Effector CD8-positive, alpha-beta T cell (primary cell): Measurements from ENCODE around the gene MCTS1.
"Not testable (repeated sequence)": the region's sequence is repeated elsewhere in the genome, so short reads cannot be mapped to it uniquely, and the experiment has no call there.

ENCODE experiments used
- DNase-seq: peaks from one replicate; lab custom pipeline; 2025; lab: John Stamatoyannopoulos, UW

The MCTS1 gene

DNA sequence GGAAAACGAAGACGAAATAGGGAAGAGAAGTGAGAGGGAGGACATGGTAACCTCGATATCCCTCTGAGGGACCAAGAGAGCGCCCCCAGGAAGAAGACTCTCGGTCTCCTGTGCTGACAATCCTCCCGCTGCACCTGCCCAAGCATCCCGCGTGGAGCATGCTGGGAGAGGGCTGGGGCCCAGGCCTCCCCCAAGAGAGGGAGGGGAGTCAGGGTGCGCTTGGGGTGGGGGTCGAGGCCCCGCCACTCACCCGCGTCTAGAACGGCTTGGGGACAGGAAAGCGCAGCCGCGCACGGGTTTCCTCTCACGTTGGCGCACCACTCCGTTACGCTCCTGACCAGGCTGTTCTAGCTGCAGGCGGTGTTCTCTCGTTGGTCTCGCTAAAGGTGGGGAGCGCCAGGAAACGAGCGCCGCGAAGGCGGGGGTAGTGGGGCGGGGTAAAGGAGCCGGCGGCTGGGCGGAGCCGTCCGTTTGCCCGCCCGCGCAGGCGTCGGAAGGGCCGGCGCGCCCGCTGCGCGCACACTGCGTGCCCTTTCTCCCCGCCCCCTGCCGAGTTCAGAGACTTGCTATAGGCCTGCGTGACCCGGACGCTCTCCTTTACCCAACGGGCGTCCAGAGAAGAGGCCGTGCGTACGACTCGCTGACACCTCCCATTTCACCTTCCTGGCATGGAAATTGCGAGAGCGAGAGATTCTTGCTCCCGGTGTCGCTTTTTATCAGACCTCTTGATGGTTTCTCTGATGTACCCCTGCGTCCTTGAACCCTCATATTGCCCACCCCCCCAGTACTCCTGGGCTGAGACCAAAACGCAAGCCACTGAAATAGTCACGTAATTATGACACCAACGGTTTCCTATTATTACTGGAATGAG, 26.0 kb downstream of the MCTS1 start, which contains the start of gene C1GALT1C1:
TSS of gene C1GALT1C1 (minus strand) at position 388 of the 871 bp plus-strand sequence. CDS start 2,888 bp downstream, outside the sequence.
- peak; percentile 85 for DNase-seq

GRCh38 chrX:120638619-120639018, 34.7 kb downstream of the MCTS1 start:
- no peak for DNase-seq

GRCh38 chrX:120642871-120643270, 39.0 kb downstream of the MCTS1 start:
- DNase-seq: no peak

- DNase-seq: no peak
Observed at GRCh38 chrX:120647127-120647526, 43.2 kb downstream of the MCTS1 start.

GRCh38 chrX:120652256-120652655, 48.4 kb downstream of the MCTS1 start:
- not testable (repeated sequence) for DNase-seq

DNA sequence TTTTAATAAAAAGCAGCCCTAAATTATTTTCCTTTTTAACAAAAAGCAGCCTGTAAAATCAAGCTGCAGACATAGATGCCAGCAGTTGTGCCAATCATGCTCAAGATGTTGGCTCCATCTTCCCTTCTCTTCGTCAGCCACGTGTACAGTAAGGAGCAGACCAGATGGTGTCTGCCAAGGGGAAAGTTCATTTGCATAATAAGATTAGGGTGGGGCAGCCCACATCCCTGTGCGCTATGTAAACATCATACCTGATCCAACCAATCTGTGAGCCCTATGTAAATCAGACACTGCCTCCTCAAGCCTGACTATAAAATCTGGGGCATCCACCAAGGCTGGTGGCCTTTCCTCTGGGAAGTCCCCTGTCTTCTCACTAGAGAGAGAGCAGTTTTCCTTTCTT, 49.1 kb downstream of the MCTS1 start:
- DNase-seq: no peak

DNA sequence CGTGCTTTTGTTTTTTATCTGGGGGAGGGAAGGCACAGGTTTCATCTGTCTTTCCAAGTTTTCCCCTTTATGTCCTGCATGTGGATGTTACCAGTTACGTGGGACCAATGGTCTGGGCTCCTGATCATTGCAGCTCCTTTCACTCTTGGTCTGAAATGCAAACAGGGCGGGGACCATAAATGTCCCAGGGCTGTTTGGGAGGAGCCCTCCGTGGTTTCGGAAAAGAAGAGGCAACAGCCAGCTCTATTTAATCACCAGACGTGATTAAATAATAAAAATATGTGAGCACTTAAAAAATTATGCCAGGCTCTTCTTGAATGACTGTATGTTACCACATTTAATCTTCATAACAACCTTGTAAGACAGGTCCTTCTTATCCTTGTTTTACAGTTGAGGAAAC, 56.7 kb downstream of the MCTS1 start:
- no peak for DNase-seq
